ENCODE data around the gene LSMEM2.

The LSMEM2 gene

DNA sequence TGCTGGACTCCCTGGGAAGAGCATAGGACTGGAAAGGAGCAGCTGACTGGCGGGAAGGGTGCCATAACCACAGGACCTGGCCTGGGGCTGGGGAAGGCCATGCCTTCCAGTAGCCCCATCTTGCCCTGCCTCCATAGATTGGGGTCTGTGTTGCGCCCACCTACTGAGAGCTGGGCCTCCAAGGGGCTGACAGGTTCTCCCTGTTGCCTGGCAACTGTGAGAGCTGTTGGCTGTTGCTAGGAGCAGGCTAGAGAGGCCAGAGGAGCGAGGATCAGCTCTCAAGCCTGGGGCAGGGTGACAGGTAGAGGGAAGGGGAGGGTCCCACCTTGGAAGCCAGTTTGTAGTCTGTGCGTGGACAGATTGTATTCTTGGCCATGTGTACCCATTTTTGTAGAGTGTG lies 45.7 kb upstream of the LSMEM2 start:
- Histone ChIP-seq H3K36me3 (no peaks in the 10 kb centered on the region), H3K27me3 (ENCODE audit: insufficient read depth, low read depth, severe bottlenecking) (no peaks in the 10 kb centered on the region), H3K27ac (no peak overlapping the region), H3K4me3 (ENCODE audit: low read depth, low read length) (no peak overlapping the region), H3K9me3 (ENCODE audit: severe bottlenecking) (no peaks in the 10 kb centered on the region)
- TF ChIP-seq, protein P1, sequence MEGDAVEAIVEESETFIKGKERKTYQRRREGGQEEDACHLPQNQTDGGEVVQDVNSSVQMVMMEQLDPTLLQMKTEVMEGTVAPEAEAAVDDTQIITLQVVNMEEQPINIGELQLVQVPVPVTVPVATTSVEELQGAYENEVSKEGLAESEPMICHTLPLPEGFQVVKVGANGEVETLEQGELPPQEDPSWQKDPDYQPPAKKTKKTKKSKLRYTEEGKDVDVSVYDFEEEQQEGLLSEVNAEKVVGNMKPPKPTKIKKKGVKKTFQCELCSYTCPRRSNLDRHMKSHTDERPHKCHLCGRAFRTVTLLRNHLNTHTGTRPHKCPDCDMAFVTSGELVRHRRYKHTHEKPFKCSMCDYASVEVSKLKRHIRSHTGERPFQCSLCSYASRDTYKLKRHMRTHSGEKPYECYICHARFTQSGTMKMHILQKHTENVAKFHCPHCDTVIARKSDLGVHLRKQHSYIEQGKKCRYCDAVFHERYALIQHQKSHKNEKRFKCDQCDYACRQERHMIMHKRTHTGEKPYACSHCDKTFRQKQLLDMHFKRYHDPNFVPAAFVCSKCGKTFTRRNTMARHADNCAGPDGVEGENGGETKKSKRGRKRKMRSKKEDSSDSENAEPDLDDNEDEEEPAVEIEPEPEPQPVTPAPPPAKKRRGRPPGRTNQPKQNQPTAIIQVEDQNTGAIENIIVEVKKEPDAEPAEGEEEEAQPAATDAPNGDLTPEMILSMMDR (IDR thresholded peaks at IDR 0.05; ENCODE audit: low read depth, low read length): no peak
- DNase-seq: no peak

DNA sequence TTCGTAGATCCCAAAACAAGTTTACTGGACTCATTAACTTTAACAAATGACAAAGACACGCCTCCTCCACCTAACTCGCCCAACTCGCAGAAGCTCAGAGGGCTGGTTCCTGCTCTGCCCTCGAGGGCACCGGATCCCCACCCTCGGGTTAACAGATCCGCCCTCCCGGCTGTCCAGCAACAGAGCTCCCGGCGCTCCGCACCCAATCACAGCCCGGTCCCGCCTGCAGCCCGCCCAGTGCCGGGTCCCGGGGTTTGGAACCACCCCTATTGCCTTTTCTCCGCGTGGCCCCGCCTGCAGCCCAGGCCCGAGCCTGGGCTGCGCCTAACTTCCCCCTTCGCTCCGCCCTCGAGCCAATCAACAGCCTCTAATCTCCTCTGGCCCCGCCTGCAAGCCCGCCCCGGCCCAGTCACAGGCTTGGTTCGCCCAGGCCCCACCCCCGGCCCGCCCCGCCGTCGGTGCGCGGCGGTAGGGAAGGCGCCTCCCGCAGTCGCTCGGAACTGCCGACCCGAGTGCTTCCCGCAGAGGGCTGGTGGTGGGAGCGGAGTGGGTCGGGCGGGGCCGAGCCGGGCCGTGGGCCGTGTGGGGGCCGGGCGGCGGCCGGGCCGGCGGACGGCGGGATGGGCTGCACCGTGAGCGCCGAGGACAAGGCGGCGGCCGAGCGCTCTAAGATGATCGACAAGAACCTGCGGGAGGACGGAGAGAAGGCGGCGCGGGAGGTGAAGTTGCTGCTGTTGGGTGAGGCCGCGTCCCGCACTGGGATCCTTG lies 43.0 kb upstream of the LSMEM2 start, which contains the start of gene GNAI2:
Gene GNAI2, plus strand, starts transcription at position 489 of the 768 bp plus-strand sequence. Its CDS starts 132 bp downstream, at position 621.
- H3K27ac ChIP-seq: peak within 1 kb of the TSS; percentile 68
- DNase-seq: peak; percentile 99
- TF ChIP-seq, protein P1 (IDR thresholded peaks at IDR 0.05; ENCODE audit: low read depth, low read length): no peak

DNA sequence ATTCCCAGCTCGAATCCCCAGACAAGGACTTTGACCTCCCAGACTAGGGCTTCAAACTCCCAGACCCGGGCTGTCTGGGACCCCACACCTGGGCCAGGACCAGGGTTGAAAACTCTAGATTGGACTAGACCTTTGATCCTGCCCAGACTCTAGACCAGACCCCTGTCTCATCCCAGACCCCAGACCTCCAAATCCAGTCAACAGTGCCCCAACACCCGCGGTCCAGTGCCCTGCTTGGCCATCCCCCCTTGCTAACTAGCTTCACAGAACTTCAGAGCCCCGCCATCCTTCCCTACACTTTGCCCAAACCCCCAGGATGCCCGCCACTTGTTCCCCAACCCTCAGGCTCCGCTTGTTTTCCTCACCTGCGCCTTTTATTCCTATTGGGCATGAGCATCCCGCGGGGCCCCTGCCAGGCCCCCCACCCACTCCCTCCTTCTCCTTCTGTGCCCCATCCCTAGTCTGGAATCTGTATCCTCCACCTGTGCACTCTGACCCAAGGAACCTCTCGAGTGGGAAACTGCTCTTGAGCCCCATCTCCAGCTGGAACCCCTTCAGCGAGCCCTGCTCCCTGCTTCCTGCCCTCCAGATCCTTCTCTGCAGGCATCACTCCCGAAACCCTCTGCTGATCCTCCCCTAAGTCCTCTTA lies 42.3 kb upstream of the LSMEM2 start:
- Histone ChIP-seq H3K27me3 (ENCODE audit: insufficient read depth, low read depth, severe bottlenecking) (no peaks in the 10 kb centered on the region), H3K36me3 (peaks cover 4% of the 10 kb centered on the region), H3K4me3 (ENCODE audit: low read depth, low read length) (peak overlapping the region; percentile 41), H3K9me3 (ENCODE audit: severe bottlenecking) (no peaks in the 10 kb centered on the region), H3K27ac (peak overlapping the region; percentile 49)
- TF ChIP-seq, protein P1 (IDR thresholded peaks at IDR 0.05; ENCODE audit: low read depth, low read length): no peak
- no peak for DNase-seq

More for the DNA sequence above, 43.0 kb upstream of the LSMEM2 start, which contains the start of gene GNAI2:
- Histone ChIP-seq H3K4me3 (ENCODE audit: low read depth, low read length) (peak within 1 kb of the TSS; percentile 41), H3K36me3 (peaks cover 4% of the 10 kb centered on the region), H3K9me3 (ENCODE audit: severe bottlenecking) (no peaks in the 10 kb centered on the region), H3K27me3 (ENCODE audit: insufficient read depth, low read depth, severe bottlenecking) (no peaks in the 10 kb centered on the region)

DNA sequence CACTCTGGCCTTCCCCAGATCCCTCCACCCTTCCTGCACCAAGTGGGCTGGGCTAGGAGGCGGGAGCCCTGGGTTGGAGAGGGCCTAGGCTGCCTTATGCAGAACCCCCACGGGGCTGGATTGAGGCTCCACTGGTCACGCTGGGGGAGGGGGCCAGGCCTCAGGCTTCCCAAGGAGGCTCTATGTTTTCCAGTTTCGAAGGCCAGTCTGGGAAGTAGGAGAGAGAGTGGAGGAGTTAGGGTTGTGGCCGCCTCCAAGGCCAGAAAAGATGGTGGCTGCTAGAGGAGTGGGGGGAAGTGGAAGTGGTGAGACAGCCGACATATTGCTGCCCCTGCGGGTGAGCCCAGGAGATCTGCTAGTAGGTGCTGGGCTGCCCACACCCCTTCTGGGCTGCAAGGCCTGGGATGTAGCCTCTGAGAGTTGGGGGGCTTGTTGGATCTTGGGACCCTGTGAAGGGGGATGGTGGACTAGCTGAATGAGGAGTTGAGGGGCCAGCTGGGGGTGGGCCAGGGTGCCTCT lies 41.7 kb upstream of the LSMEM2 start:
- TF ChIP-seq, protein P1 (IDR thresholded peaks at IDR 0.05; ENCODE audit: low read depth, low read length): no peak
- Histone ChIP-seq H3K9me3 (ENCODE audit: severe bottlenecking) (no peaks in the 10 kb centered on the region), H3K27ac (peak overlapping the region; percentile 32; the same call in 1 of the 2 replicates), H3K27me3 (ENCODE audit: insufficient read depth, low read depth, severe bottlenecking) (no peaks in the 10 kb centered on the region), H3K36me3 (peaks cover 4% of the 10 kb centered on the region), H3K4me3 (ENCODE audit: low read depth, low read length) (peak overlapping the region; percentile 41)
- peak; percentile 68 for DNase-seq

DNA sequence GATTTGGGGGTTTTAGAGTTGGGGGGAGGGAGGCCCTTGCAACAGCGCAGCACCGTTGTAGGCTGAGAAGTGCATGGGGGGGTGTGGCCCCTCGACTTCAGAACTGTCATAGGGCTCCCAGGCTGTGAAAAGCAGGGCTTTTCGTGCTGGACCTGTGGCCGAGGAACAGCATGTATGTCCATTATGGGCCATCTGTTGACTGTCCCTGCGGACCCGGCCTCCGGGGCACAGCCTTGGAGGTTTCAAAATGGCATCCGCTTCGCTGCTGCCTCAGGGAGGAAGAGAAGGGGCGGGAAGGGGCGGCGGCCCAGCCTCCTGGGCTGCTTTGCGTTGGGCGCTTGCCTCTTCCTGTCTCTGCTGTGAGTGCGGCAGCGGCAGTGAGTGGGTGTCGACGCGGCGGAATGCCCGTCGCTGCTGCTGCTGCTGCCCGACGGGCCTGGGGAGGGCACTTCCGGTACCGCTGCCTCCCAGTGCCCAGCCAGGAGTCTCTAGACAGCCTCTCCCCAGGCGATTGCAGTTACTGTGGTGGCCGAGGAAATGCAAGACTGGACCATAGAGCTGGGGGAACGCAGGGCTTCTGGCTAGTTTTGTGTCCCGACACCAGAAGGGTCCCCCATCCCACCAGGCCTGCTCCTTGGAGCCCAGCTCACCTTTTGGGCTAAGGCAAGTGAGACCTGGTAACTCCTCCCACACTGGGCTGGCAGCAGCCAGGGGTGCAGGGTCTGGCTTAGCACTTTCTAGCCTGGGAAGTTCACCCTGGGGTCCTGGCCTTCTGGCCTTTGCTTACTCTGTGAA lies 40.9 kb upstream of the LSMEM2 start:
- H3K9me3 ChIP-seq (ENCODE audit: severe bottlenecking): no peaks in the 10 kb centered on the region
- H3K36me3 ChIP-seq: peaks cover 4% of the 10 kb centered on the region
- H3K4me3 ChIP-seq (ENCODE audit: low read depth, low read length): no peak overlapping the region
- no peak for DNase-seq
- H3K27me3 ChIP-seq (ENCODE audit: insufficient read depth, low read depth, severe bottlenecking): no peaks in the 10 kb centered on the region
- TF ChIP-seq, protein P1 (IDR thresholded peaks at IDR 0.05; ENCODE audit: low read depth, low read length): no peak
- H3K27ac ChIP-seq: no peak overlapping the region

All from WERI-Rb-1 (cell line).